NCI-H187 (cell line): ENCODE data around the gene RAB15.

Source experiments
- DNase-seq, 2 experiments: peaks; one replicate each; lab custom pipeline; 2025; lab: John Stamatoyannopoulos, UW

Gene RAB15

GRCh38 chr14:64971943-64972791 lies at the start of gene RAB15:
TSS of gene RAB15 (minus strand) at chr14:64972336. CDS start at chr14:64972076, 260 bp downstream.
- peak in 1 of 2 experiments; percentile 35 for DNase-seq

GRCh38 chr14:65019944-65020566 lies 47.9 kb upstream of the RAB15 start:
- DNase-seq, result no peak

GRCh38 chr14:65016471-65016870 lies 44.3 kb upstream of the RAB15 start:
- DNase-seq, result no peak

- no peak for DNase-seq
Measured at GRCh38 chr14:65015391-65015790, 43.3 kb upstream of the RAB15 start.

- DNase-seq, result no peak
Measured at GRCh38 chr14:65012353-65012752, 40.2 kb upstream of the RAB15 start.

- no peak for DNase-seq
Measured at GRCh38 chr14:65011538-65011937, 39.4 kb upstream of the RAB15 start.

- no peak for DNase-seq
Measured at GRCh38 chr14:65010211-65010931, 38.2 kb upstream of the RAB15 start.

- DNase-seq, result no peak
Measured at GRCh38 chr14:65007202-65007601, 35.1 kb upstream of the RAB15 start.

- no peak for DNase-seq
Measured at GRCh38 chr14:65006261-65006721, 34.2 kb upstream of the RAB15 start.

- DNase-seq, result no peak
Measured at GRCh38 chr14:65003394-65003793, 31.3 kb upstream of the RAB15 start.

GRCh38 chr14:65002586-65003210 lies 30.6 kb upstream of the RAB15 start:
- no peak for DNase-seq

- no peak for DNase-seq
Measured at GRCh38 chr14:65001723-65002122, 29.6 kb upstream of the RAB15 start.

- DNase-seq, result no peak
Measured at GRCh38 chr14:65000898-65001591, 28.9 kb upstream of the RAB15 start.

GRCh38 chr14:64998455-64998931 lies 26.4 kb upstream of the RAB15 start:
- no peak for DNase-seq

- DNase-seq, result no peak
Measured at GRCh38 chr14:64997108-64997794, 25.1 kb upstream of the RAB15 start.

GRCh38 chr14:64995291-64995690 lies 23.2 kb upstream of the RAB15 start:
- DNase-seq, result no peak

GRCh38 chr14:64994540-64994939 lies 22.4 kb upstream of the RAB15 start:
- no peak for DNase-seq

GRCh38 chr14:64993266-64993930 lies 21.3 kb upstream of the RAB15 start:
- DNase-seq, result no peak

- DNase-seq, result no peak
Measured at GRCh38 chr14:64992328-64992885, 20.3 kb upstream of the RAB15 start.

- DNase-seq, result no peak
Measured at GRCh38 chr14:64990939-64991338, 18.8 kb upstream of the RAB15 start.
